Ovary (tissue), 9 donors: ENCODE measurements around the gene LGALS8. TPM values are rescaled to one million over a fixed set of nuclear protein-coding genes. Genes with fewer than 3 reads are reported as not detected.
"Not testable (repeated sequence)": the region's sequence is repeated elsewhere in the genome, so short reads cannot be mapped to it uniquely, and the experiment has no call there.

Experiments
- DNase-seq, 5 donors: peaks; one replicate each; pipeline ENCODE4 v3.0.0-alpha.2; 2019 to 2020
- H3K27ac ChIP-seq, 2 donors: fragments of 200-600 bp; one replicate each; pipeline versions ENCODE4 v1.5.1 to v1.8.0; 2019 to 2022
- H3K27me3 ChIP-seq: fragments of 200-600 bp; one replicate; pipeline ENCODE4 v1.8.0; 2022
- H3K36me3 ChIP-seq: fragments of 200-600 bp; sonication (generic); one replicate; pipeline ENCODE4 v1.5.1; 2019
- H3K4me1 ChIP-seq: one replicate; pipeline ENCODE4 v1.8.1; 2013; ENCODE audit warnings: mild to moderate bottlenecking, moderate library complexity; ENCODE audit not compliant: insufficient read depth
- H3K4me3 ChIP-seq: fragments of 200-600 bp; sonication (generic); one replicate; pipeline ENCODE4 v1.5.1; 2017
- H3K9me3 ChIP-seq, 2 donors: fragments of 200-600 bp in 1 of 2; sonication (generic) in 1 of 2; one replicate each; pipeline versions ENCODE4 v1.5.1 to v1.8.1; 2013 to 2019; ENCODE audit warnings: mild to moderate bottlenecking in 1 of 2, moderate library complexity in 1 of 2
- CTCF ChIP-seq, 3 donors: fragments of 450-650 bp in 2 of 3; fragments of 200-600 bp in 1 of 3; IDR thresholded peaks; one replicate each; pipeline versions ENCODE4 v1.5.1 to v1.8.0; 2016 to 2022; ENCODE audit warnings: antibody characterized with exemption in 3 of 3, mild to moderate bottlenecking in 1 of 3
- EP300 ChIP-seq: sonication (generic); formaldehyde crosslinking; IDR thresholded peaks from one replicate; pipeline ENCODE4 v1.6.1; 2017; ENCODE audit warnings: antibody characterized with exemption
- POLR2A ChIP-seq: fragments of 450-650 bp; IDR thresholded peaks from one replicate; pipeline ENCODE4 v1.6.1; 2017; ENCODE audit warnings: antibody characterized with exemption, mild to moderate bottlenecking, moderate library complexity
- WGBS, 3 donors: extraction: QIAGEN DNeasy Blood & Tissue Kit in 1 of 3; methylation state at CpG; one replicate each; pipeline versions ENCODE4 v1.1.5 to v1.1.7; 2013 to 2017; 5-methylcytosine and 5-hydroxymethylcytosine counted together
- intact Hi-C, 4 donors: fragments of 100-400 bp; cut with DNase I; formaldehyde crosslinking; loops; one replicate each; pipeline versions ENCODE4 v1.11.0 to v1.15.1; 2022 to 2023
- polyA plus RNA-seq, 2 donors: library from polyadenylated mRNA; stranded (reverse); fragments of 200-250 nt in 1 of 2; fragments of 350-450 nt in 1 of 2; fragmentation: Illumina TruSeq in 1 of 2; extraction: RNeasy Lipid Tissue Mini Kit (QIAGEN cat#74804) in 1 of 2; gene quantifications; one replicate each; pipeline ENCODE4 v1.2.3, GENCODE V29; 2013 to 2014
- total RNA-seq, 7 donors: library from RNA; depleted of rRNA in 2 of 7; stranded (reverse); fragments of >200 nt in 2 of 7; fragmentation: NEBNext Ultra II Directional in 3 of 7; extraction: Animal tissue kit (Norgen Biotek cat#: 25700) in 3 of 7; gene quantifications; one replicate each; pipeline versions ENCODE4 v1.1.0 to v1.2.4, GENCODE V29; 2016 to 2023
- donor health status: DM: no; HTN: no; CAD: no; lungs with moderate emphysema.
- donor health status: DM: no; HTN: no; CAD: no.
- donor health status: Bipolar disorder and iron deficiency.
- donor health status: DM: yes; HTN: yes; CAD: no.
- donor health status: DM: no; HTN: no; CAD: no.
- donor health status: DM: yes; HTN: yes; CAD: no.

The LGALS8 gene
- total and polyA plus RNA-seq, 9 donors, result 23.7 to 91.2 (median 44.5) TPM

DNA sequence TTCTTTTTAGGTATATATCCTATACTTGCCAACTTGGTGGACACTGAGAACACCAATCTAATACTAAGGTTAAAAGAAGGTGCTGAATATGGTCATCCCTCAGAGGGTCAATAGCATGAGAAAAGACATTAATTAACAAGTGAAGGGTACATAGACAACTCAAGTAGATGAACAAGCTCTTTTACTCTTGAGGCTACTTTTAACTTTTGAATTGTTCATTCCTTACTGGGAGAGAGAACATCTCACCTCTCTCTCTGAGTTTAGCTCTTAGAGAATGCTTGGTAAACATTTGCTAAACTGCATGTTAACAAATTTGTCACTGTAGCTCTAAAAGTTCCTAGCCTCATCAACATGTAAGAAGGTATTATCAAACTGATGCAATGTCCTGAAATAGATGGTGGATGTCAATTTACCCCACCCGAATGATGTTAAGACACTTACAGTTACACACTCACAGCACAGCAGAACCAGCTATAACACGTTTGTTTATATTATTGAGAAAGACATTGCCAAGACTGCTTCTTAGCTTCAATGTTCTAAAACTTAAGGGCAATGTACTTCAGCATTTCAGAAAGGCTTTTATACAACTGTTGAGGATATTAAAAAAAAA lies 44.6 kb downstream of the LGALS8 start:
- intact Hi-C loops, result no loop called here
- TF ChIP-seq CTCF (IDR thresholded peaks at IDR 0.05) (no peak), EP300 (no peak), POLR2A (no peak)

GRCh38 chr1:236575523-236575922 lies 51.7 kb downstream of the LGALS8 start:
- DNase-seq, result no peak
- intact Hi-C loops, result no loop called here
- 87 to 91% (median 88%) methylated on average over 3 of the region's 3 CpGs for WGBS, 3 donors
- Histone ChIP-seq H3K9me3 (no peaks in the 10 kb centered on the region), H3K4me3 (no peak overlapping the region), H3K36me3 (no peaks in the 10 kb centered on the region), H3K27me3 (no peaks in the 10 kb centered on the region), H3K27ac (no peak overlapping the region), H3K4me1 (no peaks in the 10 kb centered on the region)
- no peak for TF ChIP-seq EP300
- no peak for TF ChIP-seq POLR2A
- no peak for TF ChIP-seq CTCF (IDR thresholded peaks at IDR 0.05)

More for the DNA sequence above, 44.6 kb downstream of the LGALS8 start:
- DNase-seq, result no peak
- Histone ChIP-seq H3K4me3 (no peak overlapping the region), H3K27me3 (no peaks in the 10 kb centered on the region), H3K4me1 (no peaks in the 10 kb centered on the region), H3K27ac (no peak overlapping the region), H3K9me3 (no peaks in the 10 kb centered on the region), H3K36me3 (no peaks in the 10 kb centered on the region)
- WGBS, 3 donors, result 82 to 85% (median 83%) methylated on average over 2 of the region's 2 CpGs

- Histone ChIP-seq H3K4me1 (no peaks in the 10 kb centered on the region), H3K9me3 (no peaks in the 10 kb centered on the region), H3K36me3 (no peaks in the 10 kb centered on the region), H3K4me3 (no peak overlapping the region), H3K27ac (no peak overlapping the region), H3K27me3 (no peaks in the 10 kb centered on the region)
- WGBS, 3 donors, result 66 to 73% (median 68%) methylated on average over 2 of the region's 2 CpGs
- no peak for DNase-seq
- TF ChIP-seq CTCF (IDR thresholded peaks at IDR 0.05), result no peak
- no peak for TF ChIP-seq EP300
- no peak for TF ChIP-seq POLR2A
- intact Hi-C loops, result no loop called here
Observed at GRCh38 chr1:236576004-236576403, 52.2 kb downstream of the LGALS8 start.

DNA sequence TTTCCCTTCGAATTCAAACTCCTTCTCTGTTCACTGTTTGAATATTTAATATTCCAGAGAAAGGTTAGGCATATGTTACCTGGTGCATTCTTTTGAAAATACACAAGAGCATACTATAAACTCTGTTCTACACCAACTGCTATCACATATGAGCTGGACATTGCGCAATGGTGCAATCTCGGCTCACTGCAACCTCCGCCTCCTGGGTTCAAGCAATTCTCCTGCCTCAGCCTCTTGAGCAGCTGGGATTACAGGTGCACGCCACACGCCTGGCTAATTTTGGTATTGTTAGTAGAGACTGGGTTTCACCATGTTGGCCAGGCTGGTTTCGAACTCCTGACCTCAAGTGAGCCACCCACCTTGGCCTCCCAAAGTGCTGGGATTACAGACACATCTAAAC lies 53.3 kb downstream of the LGALS8 start:
- H3K9me3 ChIP-seq, H3K27ac ChIP-seq, H3K4me3 ChIP-seq, intact Hi-C loops, H3K4me1 ChIP-seq, H3K36me3 ChIP-seq, H3K27me3 ChIP-seq, DNase-seq: not testable (repeated sequence)
- 84 to 87% (median 86%) methylated on average over 7 of the region's 7 CpGs for WGBS, 3 donors

DNA sequence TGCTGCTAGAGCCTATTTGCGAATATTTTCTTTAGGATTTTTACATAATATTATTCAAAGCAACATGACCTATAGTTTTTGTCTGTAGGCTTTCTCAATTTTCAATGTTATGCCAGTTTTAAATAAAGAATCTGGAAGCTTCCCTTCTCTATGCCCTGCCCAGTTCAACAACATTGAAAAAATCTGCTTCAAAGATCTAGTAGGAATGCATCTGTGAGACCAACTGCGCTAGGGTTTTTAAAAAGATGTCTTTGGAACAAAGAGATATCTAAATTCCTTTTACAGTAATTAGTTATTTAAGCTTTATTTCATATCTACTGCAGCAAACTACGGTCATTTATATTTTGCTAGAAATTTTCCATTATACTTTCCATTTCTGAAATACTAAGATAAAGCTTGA lies 54.9 kb downstream of the LGALS8 start:
- Histone ChIP-seq H3K36me3 (no peaks in the 10 kb centered on the region), H3K4me3 (no peak overlapping the region), H3K9me3 (no peaks in the 10 kb centered on the region), H3K27ac (no peak overlapping the region), H3K4me1 (no peaks in the 10 kb centered on the region), H3K27me3 (no peaks in the 10 kb centered on the region)
- intact Hi-C loops, result no loop called here
- no peak for DNase-seq
- TF ChIP-seq CTCF (IDR thresholded peaks at IDR 0.05), result no peak
- TF ChIP-seq POLR2A, result no peak
- no peak for TF ChIP-seq EP300
- WGBS, 3 donors, result 95 to 99% (median 95%) methylated on average over 3 of the region's 3 CpGs

DNA sequence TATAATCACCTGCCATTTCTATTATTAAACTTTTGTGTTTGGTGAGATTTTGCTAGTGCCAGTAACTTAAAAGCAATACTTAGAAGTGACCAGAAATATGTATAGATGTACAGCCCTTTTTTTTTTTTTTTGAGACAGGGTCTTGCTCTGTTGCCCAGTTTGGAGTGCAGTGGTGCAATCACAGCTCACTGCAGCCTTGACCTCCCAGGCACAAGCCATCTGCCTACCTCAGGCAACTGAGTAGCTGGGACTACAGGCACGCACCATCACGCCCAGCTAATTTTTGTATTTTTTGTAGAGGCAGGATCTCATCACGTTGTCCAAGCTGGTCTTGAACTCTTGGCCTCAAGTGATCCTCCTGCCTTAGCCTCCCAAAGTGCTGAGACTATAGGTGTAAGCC lies 56.6 kb downstream of the LGALS8 start:
- 95% methylated on average over 3 of the region's 3 CpGs for WGBS, 3 donors
- H3K36me3 ChIP-seq, intact Hi-C loops, H3K9me3 ChIP-seq, DNase-seq, H3K4me1 ChIP-seq, H3K4me3 ChIP-seq, H3K27me3 ChIP-seq, H3K27ac ChIP-seq: not testable (repeated sequence)
